ENCODE results near the gene PPP1R2B.
"Not testable (repeated sequence)": the region's sequence is repeated elsewhere in the genome, so short reads cannot be mapped to it uniquely, and the experiment has no call there.

GRCh38 chr5:156853055-156853454 is 3.0 kb downstream of the PPP1R2B start:
- TF ChIP-seq CTCF, POLR2A (IDR thresholded peaks at IDR 0.05): not testable (repeated sequence)
